ENCODE results near the gene TMEM134. TPM values are rescaled to one million over a fixed set of nuclear protein-coding genes. Genes with fewer than 3 reads are reported as not detected.

The TMEM134 gene
- total and polyA plus RNA-seq, 2 donors (not counting 3 experiments of a cell fraction or from before 2014, with no cell fraction given) = 33.4 to 207 TPM

GRCh38 chr11:67505605-67506396 lies 36.8 kb upstream of the TMEM134 start:
- no peaks in the 10 kb centered on the region for H3K9me3 ChIP-seq (replicated peaks; ENCODE audit: control insufficient read depth, insufficient read depth, low read length)
- H3K79me2 ChIP-seq (ENCODE audit: control insufficient read depth, insufficient read depth, low read length) = peaks cover 11% of the 10 kb centered on the region
- peaks cover 0 to 4% of the 10 kb centered on the region in 2 experiments for H3K36me3 ChIP-seq (ENCODE audit: control insufficient read depth in 2 of 2, extremely low read depth in 1 of 2, insufficient read depth in 2 of 2, low read length in 2 of 2)
- H2AFZ ChIP-seq (ENCODE audit: low read depth, low read length) = no peak overlapping the region
- no peaks in the 10 kb centered on the region for H3K9me1 ChIP-seq (replicated peaks; ENCODE audit: control insufficient read depth, extremely low read depth, insufficient read depth, low read length)
- dilution Hi-C loops (cut with MboI; ENCODE audit: extremely low pct_ligation_motif_present, low sequenced_read_pairs) (no loop called here), intact Hi-C loops (cut with micrococcal nuclease) (loop anchor here (1.0 to 10.0 kb wide), 6 partner anchors 22 to 241 kb away; partner anchors contain the start of genes AIP, CORO1B, GRK2 and PPP1CA)
- TF ChIP-seq CTCF (IDR thresholded peaks at IDR 0.05; ENCODE audit: extremely low read depth in 1 of 2, insufficient read depth in 1 of 2, low read depth in 1 of 2, low read length in 2 of 2) (peak; percentile 99), POLR2AphosphoS5 (IDR thresholded peaks at IDR 0.05; ENCODE audit: insufficient read depth, low read depth, low read length) (peak; percentile 40), GATA2 (IDR thresholded peaks at IDR 0.05; ENCODE audit: insufficient read depth, insufficient read length, low read depth, low read length) (no peak)
- FAIRE-seq (peak; percentile 93), DNase-seq (ENCODE audit: low read depth, low spot score) (peak; percentile 84)
- H3K27me3 ChIP-seq (ENCODE audit: control insufficient read depth in 2 of 2, insufficient read depth in 2 of 2, low read length in 2 of 2) = no peaks in the 10 kb centered on the region
- peak overlapping the region; percentile 4 for H3K9ac ChIP-seq (replicated peaks; ENCODE audit: extremely low read depth, insufficient read depth, low read length)
- no peaks in the 10 kb centered on the region for H4K20me1 ChIP-seq (replicated peaks; ENCODE audit: control insufficient read depth, extremely low read depth, insufficient read depth, low read length)
- H3K27ac ChIP-seq (ENCODE audit: insufficient read depth, low read depth, low read length) = peak overlapping the region; percentile 51
- ChIA-PET CTCF (interaction anchor here (0.5 to 2.3 kb wide), 7 partner anchors 54 to 433 kb away, joined by 3 to 20 read pairs (median 7); partner anchors contain the start of genes PPP1CA and RAD9A), POLR2A (interaction anchor here (1.0 kb wide), 1 partner anchor 114 kb away, joined by 4 read pairs; the partner anchor contains the start of gene RAD9A)
- no TSS peak for BruUV-seq (replicated peaks)
- peak overlapping the region; percentile 37 for H3K4me2 ChIP-seq (ENCODE audit: insufficient read depth, low read length)
- peaks cover 36% of the 10 kb centered on the region for H3K4me1 ChIP-seq (ENCODE audit: control insufficient read depth, extremely low read depth, insufficient read depth, low read length)
- no peak overlapping the region for H3K4me3 ChIP-seq (replicated peaks in 1 of 3; ENCODE audit: insufficient read depth in 1 of 3, low read depth in 1 of 3, low read length in 3 of 3)
